HG02571 (cell line): ENCODE results near the gene PTBP1.

Experiments used
- ATAC-seq: cut with Tn5 transposase; IDR thresholded peaks from one replicate; pipeline ENCODE4 v1.9.1; 2021; ENCODE audit warnings: mild to moderate bottlenecking, moderate library complexity; ENCODE audit not compliant: unreplicated experiment

The PTBP1 gene

DNA sequence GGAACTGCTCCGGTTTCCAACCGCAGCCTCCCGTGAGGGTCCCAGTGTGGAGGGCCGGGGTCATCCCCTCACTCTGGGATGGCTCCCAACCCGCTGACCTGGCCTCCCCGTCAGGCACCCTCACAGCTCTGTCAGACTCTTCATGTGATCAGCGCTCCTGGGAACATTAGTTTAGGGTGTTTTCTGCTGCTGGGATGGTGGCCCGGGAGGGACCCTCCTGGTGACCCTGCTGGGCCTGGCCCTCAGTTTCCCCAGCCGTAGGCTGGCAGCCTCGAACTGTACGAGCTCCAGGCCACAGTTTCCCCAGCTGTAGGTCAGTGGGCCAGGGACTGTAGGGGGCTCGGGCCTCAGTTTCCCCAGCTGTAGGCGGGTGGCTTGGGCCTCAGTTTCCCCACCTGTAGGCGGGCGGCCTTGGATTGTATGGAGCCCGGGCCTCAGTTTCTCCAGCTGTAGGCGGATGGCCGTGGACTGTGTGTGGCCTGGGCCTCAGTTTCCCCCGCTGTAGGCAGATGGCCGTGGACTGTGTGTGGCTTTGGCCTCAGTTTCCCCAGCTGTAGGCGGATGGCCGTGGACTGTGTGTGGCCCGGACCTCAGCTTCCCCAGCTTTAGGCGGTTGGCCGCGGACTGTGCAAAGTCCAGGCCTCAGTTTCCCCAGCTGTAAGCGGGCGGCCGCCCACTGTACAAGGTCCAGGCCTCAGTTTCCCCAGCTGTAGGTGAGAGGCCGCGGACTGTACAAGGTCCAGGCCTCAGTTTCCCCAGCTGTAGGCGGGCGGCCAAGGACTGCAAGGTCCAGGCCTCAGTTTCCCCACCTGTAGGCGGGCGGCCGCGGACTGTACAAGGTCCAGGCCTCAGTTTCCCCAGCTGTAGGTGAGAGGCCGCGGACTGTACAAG, 1.3 kb upstream of the PTBP1 start:
- no peak for ATAC-seq

GRCh38 chr19:797528-798414, 519 bp downstream of the PTBP1 start:
- peak; percentile 40 for ATAC-seq

GRCh38 chr19:798415-799075, 1.3 kb downstream of the PTBP1 start:
- ATAC-seq, result no peak

GRCh38 chr19:799076-799881, 2.0 kb downstream of the PTBP1 start:
- no peak for ATAC-seq

DNA sequence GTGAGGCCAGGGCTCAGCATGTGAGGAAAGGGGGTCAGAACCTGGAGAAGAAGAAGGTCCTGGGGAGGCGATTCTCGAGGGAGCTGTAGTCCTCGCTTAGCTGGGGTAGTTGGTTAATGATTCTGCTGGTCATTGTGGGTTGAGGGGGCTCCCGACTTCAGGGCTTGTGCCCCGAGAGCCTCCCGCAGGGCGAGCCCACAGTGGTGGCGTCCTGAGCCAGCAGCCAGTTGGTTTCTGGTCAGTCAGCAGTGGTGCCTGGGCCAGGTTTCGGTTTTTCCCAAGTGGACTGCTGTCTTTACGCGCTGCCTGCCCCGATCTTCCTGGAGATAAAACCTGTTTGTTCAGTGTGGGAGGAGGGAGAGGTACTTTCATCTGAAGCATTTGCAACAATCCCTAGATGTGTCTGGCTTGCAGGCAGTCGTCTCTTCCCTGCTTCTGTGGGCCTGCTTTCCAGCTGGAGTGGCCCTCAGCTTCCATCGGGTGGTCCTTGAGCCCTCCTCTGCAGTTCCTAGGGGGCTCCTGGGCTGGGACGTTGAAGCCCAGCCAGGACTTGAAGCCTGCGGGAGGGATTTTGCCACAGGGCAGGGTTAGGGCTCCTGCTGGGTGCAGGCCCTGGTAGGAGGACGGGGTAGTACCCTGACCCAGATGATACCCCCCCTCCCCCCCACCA, 3.2 kb downstream of the PTBP1 start:
- ATAC-seq, result no peak

GRCh38 chr19:801030-801860, 4.0 kb downstream of the PTBP1 start:
- no peak for ATAC-seq

GRCh38 chr19:801861-802497, 4.7 kb downstream of the PTBP1 start:
- ATAC-seq, result no peak

- ATAC-seq, result no peak
Measured at GRCh38 chr19:802498-803098, 5.3 kb downstream of the PTBP1 start.

DNA sequence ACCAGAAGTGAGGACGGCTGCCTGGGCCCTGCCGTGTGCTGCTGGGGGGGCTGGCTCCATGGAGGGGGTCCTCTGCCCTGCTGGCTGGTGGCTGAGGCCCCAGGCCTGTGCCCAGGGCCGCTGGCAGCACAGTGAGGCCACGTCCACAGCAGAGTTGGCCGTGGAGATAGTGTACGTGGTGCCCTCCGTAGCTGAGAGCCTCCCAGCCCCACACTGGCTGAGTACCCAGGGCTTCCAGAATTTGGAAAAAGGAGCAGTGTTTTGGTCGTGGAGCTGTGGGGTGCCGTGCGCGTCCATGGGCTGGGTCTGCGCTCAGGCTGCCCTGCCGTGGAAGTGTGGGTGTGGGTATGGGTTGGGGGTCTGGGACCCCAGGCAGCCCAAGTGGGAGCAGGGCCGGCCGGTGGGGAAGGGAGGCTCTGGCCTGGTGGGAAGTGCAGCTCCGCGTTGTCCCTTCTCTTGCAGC, 5.9 kb downstream of the PTBP1 start:
- ATAC-seq, result no peak

DNA sequence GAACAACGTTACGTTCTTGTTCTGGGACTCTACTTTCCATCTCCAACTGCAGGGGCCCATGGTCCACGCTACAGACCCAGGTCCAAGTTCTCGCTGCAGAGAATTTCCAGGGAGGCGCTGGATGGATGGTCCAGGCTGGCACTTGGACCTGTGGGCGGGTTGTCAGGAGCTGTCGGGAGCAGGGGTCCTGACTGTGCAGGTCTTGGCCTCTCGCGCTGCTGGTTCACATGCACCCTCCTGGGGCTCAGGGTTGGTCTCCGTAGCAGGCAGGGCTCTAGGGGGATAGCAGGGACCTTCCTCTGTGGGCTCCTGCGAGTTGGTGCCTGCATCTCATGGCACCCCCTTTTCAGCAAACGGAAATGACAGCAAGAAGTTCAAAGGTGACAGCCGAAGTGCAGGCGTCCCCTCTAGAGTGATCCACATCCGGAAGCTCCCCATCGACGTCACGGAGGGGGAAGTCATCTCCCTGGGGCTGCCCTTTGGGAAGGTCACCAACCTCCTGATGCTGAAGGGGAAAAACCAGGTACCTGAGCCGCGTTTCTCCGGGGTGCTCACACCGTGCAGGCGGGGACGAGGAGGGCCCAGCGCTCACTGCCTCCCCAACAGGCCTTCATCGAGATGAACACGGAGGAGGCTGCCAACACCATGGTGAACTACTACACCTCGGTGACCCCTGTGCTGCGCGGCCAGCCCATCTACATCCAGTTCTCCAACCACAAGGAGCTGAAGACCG, 6.6 kb downstream of the PTBP1 start:
- ATAC-seq, result no peak

GRCh38 chr19:804419-805165, 7.3 kb downstream of the PTBP1 start:
- ATAC-seq, result no peak

GRCh38 chr19:805166-805551, 7.9 kb downstream of the PTBP1 start:
- no peak for ATAC-seq

GRCh38 chr19:805600-806550, 8.6 kb downstream of the PTBP1 start:
- ATAC-seq, result no peak

GRCh38 chr19:806815-807421, 9.7 kb downstream of the PTBP1 start:
- no peak for ATAC-seq
